ENCODE results near the gene NPLOC4.

NPLOC4 gene

GRCh38 chr17:81578038-81578441, 58.9 kb downstream of the NPLOC4 start:
- intact Hi-C loops (cut with DNase I; ENCODE audit: low total_unique reads): no loop called here
- H3K9me3 ChIP-seq: no peaks in the 10 kb centered on the region
- TF ChIP-seq, protein P1, sequence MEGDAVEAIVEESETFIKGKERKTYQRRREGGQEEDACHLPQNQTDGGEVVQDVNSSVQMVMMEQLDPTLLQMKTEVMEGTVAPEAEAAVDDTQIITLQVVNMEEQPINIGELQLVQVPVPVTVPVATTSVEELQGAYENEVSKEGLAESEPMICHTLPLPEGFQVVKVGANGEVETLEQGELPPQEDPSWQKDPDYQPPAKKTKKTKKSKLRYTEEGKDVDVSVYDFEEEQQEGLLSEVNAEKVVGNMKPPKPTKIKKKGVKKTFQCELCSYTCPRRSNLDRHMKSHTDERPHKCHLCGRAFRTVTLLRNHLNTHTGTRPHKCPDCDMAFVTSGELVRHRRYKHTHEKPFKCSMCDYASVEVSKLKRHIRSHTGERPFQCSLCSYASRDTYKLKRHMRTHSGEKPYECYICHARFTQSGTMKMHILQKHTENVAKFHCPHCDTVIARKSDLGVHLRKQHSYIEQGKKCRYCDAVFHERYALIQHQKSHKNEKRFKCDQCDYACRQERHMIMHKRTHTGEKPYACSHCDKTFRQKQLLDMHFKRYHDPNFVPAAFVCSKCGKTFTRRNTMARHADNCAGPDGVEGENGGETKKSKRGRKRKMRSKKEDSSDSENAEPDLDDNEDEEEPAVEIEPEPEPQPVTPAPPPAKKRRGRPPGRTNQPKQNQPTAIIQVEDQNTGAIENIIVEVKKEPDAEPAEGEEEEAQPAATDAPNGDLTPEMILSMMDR (IDR thresholded peaks at IDR 0.05): no peak
- H3K4me3 ChIP-seq: no peak overlapping the region
- peaks cover 5 to 31% (median 25%) of the 10 kb centered on the region in 4 donors for H3K4me1 ChIP-seq
- no peak for DNase-seq
- H3K27ac ChIP-seq: peak overlapping the region; percentile 70 to 81
- no peaks in the 10 kb centered on the region for H3K27me3 ChIP-seq
- peaks cover 14 to 69% (median 27%) of the 10 kb centered on the region in 3 donors for H3K36me3 ChIP-seq

DNA sequence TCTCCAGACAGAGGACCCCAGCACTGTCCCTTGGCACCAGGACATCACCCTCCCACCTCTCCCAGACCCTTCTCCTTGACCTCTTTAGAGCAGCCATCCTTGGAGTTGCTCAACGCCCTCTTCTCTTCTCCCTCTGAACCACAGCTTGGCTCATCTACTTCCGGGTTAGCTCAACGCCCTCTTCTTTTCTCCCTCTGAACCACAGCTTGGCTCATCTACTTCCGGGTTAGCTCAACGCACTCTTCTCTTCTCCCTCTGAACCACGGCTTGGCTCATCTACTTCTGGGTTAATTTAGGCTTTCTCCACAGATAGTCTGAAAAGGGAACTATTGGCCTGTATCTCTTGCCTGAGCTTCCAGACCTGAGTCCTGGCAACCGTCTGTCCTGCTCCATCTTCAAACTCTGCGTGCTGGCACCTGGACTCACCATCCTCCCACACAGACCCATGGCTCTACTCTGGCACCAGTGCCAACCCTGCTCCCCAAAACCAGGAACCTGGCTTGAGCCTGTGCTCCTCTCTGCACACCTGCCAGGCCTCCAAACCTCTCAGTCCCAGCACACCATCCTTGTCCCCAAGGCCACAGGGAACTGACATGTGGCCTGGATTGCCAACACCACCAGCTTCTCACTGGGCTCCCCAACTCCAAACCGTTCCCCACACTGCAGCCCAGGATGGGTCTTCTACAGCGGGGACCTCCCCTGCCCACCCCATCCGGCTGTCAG, 59.5 kb downstream of the NPLOC4 start:
- TF ChIP-seq, protein P1 (IDR thresholded peaks at IDR 0.05): no peak
- H3K9me3 ChIP-seq: no peaks in the 10 kb centered on the region
- H3K36me3 ChIP-seq: peaks cover 9 to 68% (median 21%) of the 10 kb centered on the region in 3 donors
- H3K4me1 ChIP-seq: peaks cover 5 to 31% (median 25%) of the 10 kb centered on the region in 4 donors
- DNase-seq: no peak
- H3K27me3 ChIP-seq: no peaks in the 10 kb centered on the region
- peak overlapping the region; percentile 70 to 81 for H3K27ac ChIP-seq
- peak overlapping the region; percentile 27 to 28 for H3K4me3 ChIP-seq
- intact Hi-C loops (cut with DNase I; ENCODE audit: low total_unique reads): no loop called here

DNA sequence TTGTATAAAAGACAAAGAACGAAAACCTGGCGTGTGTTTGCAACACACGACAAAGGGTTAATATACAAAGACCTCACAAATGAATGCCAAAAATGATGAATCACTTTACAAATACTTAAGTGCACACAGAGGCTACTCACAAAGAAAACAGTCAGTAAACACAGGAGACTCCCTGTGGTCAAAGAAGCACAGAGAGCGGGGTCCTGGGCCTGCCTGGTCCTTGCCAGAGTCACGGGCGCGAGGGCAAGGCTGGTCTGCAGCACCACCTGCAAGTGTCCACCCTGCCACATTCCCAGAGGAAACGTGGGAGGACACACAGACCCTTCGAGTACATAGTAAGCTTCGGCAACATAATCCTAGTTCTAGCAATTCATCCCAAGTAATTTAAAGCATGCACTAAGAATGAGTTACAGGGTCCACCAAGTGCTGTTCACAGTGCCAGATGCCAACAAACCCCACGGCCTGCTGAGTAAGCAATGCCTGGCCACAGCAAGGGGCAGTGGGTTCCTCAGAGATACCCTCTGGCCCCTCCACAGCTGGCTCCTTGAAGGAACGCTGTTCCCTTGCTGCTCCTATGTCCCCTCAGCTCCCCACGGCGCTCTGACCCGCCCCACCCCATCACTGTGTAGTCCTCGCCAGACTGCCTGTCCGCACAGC, 60.2 kb downstream of the NPLOC4 start:
- TF ChIP-seq, protein P1 (IDR thresholded peaks at IDR 0.05): no peak
- no peak for DNase-seq
- peaks cover 6 to 68% (median 16%) of the 10 kb centered on the region in 3 donors for H3K36me3 ChIP-seq

DNA sequence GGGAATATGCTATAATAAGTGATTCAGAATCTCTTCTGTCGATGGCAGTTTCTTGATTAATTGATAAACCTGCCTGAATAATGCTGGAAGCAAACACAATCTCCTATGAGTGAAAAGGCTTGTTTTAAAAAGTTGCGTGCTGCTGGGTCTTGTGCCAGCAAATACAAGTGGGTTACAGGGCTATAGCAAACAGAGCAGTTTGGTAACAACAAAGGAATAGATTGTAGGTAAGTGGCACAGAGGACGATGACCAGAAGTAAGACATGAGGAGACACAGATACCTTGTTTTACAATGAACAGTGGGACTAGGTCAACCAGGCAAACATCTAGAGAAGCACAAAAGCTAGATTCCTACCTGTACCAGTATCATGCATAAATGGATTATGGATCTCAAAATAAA, 61.1 kb downstream of the NPLOC4 start:
- peak overlapping the region in 1 of 2 donors; percentile 81 for H3K27ac ChIP-seq

More for the DNA sequence above, 60.2 kb downstream of the NPLOC4 start:
- Histone ChIP-seq H3K9me3 (no peaks in the 10 kb centered on the region), H3K27me3 (no peaks in the 10 kb centered on the region), H3K4me3 (peak overlapping the region; percentile 27 to 28), H3K4me1 (peaks cover 5 to 31% (median 25%) of the 10 kb centered on the region in 4 donors), H3K27ac (peak overlapping the region; percentile 70 to 81)
- intact Hi-C loops (cut with DNase I; ENCODE audit: low total_unique reads): no loop called here

DNA sequence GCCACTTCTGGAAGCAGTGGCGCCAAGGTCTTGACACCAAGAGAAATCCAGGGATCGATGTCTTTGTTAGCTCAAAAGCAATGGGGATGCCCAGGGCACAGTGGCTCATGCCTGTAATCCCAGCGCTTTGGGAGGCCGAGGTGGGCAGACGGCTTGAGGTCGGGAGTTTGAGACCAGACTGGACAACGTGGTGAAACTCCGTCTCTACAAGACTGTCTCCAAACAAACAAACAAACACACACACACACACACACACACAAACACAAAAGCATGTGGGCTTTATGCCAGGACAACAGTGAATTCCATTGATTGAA, 62.3 kb downstream of the NPLOC4 start:
- Histone ChIP-seq H3K27me3 (no peaks in the 10 kb centered on the region), H3K4me3 (no peak overlapping the region), H3K36me3 (peaks cover 22 to 72% (median 28%) of the 10 kb centered on the region in 3 donors), H3K27ac (no peak overlapping the region), H3K9me3 (no peaks in the 10 kb centered on the region), H3K4me1 (peaks cover 5 to 31% (median 25%) of the 10 kb centered on the region in 4 donors)
- intact Hi-C loops (cut with DNase I; ENCODE audit: low total_unique reads): no loop called here
- no peak for DNase-seq
- TF ChIP-seq, protein P1 (IDR thresholded peaks at IDR 0.05): no peak

More for the DNA sequence above, 61.1 kb downstream of the NPLOC4 start:
- Histone ChIP-seq H3K36me3 (peaks cover 11 to 72% (median 20%) of the 10 kb centered on the region in 3 donors), H3K9me3 (no peaks in the 10 kb centered on the region), H3K4me3 (no peak overlapping the region), H3K4me1 (peaks cover 5 to 31% (median 25%) of the 10 kb centered on the region in 4 donors), H3K27me3 (no peaks in the 10 kb centered on the region)
- TF ChIP-seq, protein P1 (IDR thresholded peaks at IDR 0.05): no peak
- intact Hi-C loops (cut with DNase I; ENCODE audit: low total_unique reads): no loop called here
- no peak for DNase-seq

Measured in tibial artery (tissue), 4 donors.